HG03097 (cell line): Measurements from ENCODE around the gene PLCB1.

ENCODE experiments used
- ATAC-seq: cut with Tn5 transposase; IDR thresholded peaks from one replicate; pipeline ENCODE4 v1.9.1; 2021; ENCODE audit not compliant: unreplicated experiment, low FRiP score

Gene PLCB1

DNA sequence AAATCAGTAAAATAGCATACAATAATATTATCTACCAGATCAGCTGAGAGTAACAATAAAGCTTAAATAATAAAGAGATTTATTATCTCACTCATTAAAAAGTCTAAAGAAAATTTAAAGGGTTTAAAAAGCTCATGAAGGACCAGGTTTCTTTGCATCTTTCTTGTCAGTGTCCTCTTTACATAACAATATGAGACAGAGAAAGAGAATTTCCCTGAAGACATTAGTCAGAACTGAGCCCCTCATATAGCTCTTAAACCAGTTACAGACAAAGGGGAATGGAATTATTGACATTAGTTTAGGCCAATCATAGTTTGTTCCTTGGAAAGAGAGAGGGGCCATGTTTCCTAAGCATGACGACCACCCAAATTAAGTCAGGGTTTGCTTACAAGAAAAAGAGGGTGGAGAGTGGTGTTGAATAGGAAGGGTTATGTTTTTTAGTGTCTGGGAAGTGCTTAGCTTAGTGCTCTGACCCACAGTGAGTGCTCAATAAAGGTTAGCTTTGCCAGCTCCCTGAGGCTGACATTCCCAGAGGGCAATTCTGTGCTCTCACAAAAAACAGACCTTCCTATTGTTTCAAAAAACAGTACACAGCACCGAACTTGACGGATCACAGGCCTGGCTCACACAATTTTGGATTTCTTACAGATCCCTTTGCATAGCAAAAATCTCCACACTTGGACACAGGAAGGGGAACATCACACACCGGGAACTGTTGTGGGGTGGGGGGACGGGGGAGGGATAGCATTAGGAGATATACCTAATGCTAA, 3.6 kb upstream of the PLCB1 start:
- no peak for ATAC-seq

DNA sequence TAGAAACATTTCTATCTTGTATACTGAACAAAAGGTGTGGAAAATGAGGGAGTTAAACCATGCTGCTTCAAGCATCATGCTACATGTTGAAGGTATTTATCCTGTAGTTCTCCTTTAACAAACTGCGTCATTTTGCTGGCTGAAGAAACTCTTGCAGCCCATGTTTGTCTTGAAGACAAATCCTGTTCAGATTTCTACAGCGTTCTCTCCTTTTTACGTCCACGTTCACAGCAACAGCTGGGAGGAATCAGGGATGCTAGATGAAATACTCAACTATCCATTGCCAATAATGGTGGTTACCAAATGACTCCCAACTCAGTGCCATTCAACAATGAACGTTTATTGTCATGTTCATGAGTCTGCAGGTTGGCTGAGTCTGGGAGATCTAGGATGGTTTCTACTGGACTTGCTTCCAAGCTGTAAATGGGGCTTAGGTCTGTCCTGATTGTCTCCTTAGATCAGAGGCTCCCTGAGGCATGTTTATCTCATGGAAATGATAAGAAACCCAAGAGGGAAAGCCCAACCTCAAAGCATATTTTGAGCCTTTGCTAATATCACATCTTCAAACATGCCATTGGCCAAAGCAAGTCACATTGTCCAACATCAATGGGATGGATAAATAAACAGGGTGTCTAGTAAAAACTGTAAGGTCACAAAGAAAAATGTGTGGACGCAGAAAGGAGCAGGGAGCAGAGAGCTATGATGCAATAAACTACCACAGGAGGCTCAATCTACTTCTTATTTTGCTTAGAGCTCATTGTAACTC, 2.7 kb upstream of the PLCB1 start:
- no peak for ATAC-seq

DNA sequence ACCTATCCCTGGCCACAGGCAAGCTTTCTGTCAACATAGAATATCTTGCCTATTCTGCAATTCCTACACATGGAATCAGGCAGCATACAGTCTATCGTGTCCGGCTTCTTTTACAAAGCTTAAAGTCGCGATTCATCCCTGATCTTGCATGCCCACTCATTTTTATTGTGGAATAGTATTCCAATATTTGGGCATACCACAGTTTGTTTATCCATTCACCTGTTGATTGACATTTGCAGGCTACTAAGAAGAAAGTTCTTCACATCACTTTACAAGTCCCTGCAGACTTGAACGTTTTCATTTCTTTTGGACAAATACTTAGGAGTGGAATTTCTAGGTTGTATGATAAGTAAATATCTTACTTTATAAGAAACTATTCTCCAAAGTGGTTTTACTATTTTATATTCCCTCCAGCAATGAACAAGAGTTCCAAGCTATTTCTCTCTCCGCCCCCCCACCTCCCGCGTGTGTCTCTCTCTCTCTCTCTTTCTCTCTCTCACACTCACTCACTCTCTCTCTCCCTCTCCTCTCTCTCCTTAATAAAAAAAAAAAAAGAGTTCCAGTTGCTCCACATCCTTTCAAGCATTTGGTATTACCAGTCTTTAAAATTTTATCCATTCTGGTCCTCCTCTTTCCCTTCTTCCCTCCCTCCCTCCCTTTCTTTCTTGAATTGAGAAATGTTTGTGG, 1.1 kb upstream of the PLCB1 start:
- no peak for ATAC-seq

DNA sequence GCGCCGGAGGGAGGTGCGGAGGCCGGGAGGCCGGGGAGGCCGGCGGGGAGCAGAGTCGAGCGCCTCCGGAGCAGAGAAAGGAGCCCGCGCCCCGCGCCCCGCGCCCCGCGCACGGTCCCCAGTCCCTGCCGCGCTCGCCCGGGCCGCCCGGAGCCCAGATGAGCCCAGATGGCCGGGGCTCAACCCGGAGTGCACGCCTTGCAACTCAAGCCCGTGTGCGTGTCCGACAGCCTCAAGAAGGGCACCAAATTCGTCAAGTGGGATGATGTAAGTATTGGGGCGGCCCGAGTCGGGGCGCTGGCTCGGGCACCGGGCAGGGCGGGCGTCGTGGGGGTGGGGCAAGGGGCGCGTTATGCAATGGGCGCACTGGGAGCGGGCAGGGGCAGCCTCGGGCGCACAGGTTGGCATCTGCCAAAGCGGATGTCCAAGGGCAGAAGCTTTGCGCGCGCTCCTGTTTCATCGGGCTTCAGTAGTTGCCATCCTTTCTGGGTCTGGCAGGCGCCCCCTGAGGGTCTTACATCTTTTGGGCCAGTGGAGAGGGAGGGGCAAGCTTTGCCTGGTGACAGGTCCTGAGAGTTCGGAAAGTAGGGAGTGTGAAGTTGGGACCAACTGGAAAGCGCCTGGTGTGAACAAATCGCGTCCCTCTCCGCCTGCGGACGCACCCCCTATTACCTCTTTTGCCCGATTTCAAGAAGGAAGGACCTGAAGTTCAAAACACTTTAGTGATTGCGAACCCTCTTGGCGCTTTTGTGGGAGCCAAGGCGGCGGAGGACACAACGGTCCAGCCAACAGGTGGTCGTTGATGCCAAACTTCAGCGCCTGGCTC, 631 bp downstream of the PLCB1 start:
- no peak for ATAC-seq

DNA sequence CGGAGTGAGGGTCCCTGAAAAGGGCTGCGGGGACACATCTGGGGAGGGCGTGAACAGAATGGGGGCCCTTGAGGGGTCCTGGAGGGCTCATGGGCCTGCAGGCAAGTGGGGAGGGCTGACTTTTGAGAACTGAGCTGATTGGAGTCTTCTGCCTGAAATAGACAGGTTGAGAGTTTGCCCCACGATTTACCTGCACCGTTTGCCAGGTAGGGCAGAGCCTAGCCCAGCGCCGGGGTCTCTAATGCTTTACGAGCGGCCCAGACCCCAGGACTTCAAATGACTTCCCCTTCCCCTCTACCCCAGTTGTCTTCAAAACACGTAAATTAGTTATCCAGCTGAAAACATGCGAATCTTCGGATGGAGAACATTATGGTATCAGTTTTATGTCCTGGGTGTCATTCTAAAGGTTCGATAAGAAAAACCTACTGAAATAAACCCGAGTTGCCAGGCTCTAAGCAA, 1.3 kb downstream of the PLCB1 start:
- ATAC-seq = no peak

DNA sequence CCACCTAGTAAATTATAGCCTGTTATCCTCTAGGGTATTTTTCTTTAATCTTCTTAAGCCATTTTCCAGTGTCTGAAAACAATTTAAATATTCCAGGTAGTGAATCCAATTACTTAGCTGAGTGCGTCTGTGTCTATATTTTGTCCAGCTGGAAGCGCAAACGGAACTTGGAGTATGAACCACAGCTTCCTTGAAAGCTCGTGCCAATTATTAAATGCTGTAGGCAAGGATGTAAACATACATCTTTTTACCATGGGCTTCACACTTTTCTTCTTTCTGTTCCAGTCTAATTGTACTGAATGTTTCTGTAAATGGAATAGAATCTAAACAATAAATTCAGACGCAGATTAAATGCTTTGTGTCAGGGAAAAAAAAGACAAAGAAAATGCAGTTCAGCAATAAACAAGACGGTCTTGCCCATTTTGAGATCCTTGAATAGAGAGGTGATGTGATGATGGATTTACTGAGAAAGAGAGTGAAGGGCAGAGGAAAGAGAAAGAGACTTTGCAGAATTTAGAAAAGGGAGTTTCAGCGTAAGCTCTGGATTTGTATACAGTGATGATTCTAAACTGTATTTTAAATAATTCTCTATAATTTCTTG, 1.9 kb downstream of the PLCB1 start:
- ATAC-seq = no peak

DNA sequence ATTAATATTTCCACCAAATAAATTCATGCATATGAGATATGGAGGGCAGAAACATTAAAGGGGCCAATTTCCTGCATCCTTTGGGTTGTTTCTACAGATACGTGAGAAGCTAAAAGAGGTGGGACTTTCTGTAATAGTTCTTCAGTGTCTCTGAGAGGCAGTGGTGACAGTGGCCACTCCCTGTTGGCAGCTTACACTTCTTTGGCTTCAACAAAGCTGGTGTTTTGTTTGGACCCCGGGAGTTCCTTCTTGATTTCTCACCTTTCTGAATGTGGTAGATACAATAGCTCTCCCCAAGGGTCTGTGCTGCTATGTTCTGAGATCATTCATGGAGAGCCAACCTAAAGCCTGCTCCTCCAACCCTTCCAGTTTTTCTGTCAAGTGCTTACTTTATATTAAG, 7.8 kb downstream of the PLCB1 start:
- no peak for ATAC-seq

DNA sequence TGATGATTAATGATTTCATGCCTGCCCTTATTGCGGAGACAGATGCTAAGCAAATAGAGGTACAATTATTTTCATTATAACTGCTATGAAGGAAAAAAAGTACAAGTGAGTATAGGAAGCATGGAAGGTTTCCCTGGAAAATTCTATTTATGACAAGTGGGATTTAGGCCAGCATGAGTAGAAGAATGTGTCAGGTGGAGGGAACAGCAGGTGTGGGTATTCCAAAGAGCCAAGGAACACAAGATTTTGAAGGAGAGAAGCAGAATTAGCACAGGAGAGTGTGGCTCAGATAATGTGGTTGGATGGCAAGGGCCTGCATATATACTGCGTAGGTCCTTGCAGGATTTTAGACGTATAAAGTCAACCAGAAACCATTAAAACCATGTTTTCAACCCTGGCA, 11.4 kb downstream of the PLCB1 start:
- ATAC-seq = no peak

DNA sequence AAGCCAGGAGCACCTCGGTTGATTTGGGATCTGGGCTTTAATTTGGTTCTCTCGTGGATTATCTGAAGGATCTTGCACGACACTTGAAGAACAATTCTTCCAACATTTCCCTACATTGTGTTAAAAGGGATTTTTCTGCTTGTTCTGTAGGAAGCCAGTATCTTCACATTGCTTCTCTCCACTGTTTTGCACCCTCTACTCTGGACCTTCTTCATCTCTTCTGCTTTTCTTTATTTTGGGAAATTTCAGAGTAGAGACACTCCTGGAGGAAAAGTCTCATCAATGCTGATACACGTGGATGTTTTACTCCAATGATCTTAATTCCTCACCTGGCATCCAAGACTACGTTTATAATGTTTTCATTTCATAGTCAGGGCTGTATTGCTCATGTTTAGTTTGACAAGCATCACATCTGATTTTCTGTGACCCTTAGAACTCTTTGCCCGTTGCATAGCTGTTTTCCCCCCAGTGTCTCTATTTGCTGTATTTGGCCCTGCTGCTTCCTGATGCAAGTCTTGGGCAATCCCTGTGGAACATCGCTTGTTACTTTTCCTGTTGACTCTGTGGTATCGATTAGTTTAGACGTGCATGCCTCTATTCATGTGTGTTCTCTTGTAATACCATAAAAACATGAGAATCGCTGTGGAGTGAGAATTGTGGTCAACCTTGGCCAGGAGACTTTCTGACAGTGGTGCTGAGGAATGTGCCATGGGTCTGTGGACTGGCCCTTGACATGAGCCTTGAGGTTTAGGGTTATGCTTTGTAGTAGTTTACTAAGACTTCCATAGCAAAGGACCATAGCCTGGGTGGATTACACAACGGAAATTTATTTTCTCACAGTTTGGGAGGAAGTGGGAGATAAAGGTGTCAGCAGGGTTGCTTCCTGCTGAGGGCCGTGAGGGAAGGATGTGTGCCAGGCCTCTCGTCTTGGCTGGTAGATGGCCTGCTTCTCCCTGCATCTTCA, 12.5 kb downstream of the PLCB1 start:
- no peak for ATAC-seq

DNA sequence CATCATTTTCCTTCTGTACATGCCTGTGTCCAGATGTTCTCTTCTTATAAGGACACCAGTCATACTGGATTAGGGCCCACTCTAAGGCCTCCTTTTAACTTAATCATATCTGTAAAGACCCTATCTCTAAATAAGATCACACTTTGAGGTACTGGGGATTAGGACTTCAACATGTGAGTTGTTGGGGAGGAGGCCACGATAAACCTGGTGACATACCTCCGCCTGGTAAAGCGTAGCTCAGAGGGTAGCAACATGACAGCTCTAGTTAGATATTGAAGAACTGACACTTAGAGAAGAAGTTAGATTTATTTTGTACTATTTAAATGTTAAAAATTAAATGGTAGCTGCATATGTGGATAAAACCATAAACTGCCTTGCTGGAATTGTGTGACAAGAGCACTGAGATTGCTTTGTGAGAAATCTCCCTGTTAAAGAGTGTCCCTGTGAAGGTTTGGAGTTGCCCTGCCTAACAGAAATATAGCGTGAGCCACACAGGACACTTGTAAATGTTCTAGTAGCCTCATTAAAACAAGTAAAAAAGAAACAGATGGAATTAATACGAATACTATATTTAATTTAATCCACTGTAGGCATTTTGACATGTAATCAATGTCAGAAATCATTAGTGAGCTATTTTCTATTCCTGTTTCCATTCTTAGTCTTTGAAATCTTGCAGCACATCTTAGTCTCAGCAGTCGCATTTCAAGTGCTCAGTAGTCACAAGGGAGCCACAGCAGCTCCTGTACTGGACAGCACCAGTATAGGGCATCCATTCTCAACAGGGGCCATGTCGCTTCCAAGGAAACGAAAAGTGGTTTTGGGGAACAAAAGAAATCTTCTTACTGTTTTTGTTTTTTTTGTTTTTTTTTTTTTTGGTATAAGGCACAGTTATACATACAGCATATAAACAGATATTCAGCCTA, 13.4 kb downstream of the PLCB1 start:
- ATAC-seq = no peak

DNA sequence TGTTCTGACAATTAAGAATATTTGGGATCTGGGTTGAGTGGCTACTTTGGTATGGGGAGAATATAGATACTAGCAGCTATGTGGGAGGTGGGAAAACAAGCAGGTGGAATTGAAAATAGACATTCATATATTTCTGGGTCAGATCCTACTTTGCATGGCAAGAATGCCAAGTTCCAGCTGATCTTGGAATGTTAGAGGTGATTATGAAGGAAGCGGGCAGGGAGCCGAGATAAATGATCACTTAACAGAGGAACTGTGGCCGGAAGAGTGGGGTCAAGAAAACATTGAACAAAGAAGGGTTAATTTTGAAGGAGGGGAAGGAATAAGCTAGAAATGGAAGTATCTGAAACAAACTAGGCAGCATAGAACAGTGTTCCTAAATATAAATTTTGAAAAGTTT, 15.4 kb downstream of the PLCB1 start:
- no peak for ATAC-seq

DNA sequence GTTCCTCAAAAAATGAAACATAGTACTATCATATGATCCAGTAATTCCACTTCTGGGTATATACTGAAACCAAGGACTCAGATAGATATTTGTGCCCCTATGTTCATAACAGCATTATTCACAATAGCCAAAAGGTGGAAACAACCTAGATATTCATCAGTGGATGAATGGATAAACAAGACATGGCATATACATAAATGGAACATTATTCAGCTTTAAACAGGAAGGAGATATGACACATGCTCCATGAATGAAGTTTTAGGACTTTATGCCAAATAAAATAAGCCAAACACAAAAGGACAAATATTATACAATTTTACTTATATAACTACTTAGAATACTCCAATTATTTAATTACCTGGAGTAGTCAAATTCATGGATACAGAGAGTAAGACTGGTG, 16.4 kb downstream of the PLCB1 start:
- ATAC-seq = no peak

DNA sequence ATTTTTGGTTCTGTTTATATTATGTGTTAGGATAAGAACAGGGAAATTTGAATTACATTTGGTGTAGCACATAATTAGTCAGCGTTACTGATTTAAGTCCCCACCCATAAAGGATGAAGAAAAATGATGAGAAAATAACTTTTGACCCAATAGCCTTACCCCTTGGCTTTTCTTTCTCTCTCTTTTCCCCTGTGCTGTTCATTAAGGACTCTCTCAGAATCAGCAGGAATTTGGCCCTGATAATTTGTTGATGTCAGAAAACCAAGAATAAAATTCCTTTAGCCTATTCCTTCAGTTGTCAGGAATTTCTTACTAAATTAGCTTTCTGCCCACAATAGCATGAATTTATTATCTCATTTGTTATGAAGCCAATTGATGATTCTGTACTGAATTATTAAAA, 18.5 kb downstream of the PLCB1 start:
- ATAC-seq = no peak

DNA sequence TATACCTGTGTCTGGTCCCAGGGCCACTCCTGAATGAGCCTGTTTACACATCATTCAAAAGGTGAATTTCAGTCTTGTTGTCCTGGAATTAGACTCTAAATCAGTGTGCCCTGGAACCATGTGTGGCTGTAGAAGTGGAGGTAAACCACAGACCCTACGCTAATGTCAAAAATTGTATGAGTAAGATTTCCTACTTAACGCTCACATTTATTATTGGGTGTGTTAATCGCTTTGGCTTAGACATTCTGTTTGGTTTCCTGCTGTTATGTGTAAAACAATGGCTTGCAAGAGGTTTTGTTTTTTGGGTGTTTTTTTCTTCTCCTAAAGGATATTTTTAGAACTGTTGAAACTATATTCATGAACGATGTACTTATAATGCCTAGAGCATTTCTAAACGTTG, 19.3 kb downstream of the PLCB1 start:
- ATAC-seq = no peak

DNA sequence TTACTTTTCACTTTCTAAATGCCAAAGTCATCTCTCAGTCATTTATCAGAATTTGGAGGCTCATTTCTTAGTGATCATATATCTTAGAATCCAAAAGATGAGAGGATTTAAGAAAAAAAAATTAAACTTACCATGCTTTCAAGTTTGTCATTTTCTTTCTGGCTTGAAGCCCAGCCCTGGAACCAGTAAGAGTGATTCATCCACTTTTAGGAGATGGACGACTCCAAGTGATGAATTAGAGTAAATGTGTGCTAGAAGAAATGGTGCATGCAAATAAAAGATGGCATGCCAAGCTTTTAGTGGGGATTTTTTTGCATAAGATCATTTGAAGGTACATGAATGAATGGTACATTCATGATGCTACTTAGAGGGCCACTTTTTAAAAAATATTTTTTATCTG, 20.1 kb downstream of the PLCB1 start:
- no peak for ATAC-seq

DNA sequence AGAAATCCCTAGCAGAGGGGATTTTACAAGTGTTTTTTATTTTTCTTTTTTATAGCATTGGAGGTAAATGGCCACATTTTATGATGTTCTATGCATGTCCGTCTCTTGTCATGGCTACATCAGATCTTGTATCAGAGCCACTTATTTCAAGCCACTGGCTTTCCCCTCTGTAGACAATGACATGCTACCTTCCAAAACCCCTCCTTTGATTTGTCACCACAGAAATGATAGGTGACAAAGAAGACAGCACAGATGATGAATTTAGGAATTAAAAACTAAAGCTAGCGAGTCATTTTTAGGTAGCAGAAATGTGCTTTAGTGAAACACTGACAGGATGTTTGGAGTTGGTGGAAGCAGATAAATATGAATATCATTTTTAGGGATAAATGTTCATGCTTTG, 20.8 kb downstream of the PLCB1 start:
- no peak for ATAC-seq

DNA sequence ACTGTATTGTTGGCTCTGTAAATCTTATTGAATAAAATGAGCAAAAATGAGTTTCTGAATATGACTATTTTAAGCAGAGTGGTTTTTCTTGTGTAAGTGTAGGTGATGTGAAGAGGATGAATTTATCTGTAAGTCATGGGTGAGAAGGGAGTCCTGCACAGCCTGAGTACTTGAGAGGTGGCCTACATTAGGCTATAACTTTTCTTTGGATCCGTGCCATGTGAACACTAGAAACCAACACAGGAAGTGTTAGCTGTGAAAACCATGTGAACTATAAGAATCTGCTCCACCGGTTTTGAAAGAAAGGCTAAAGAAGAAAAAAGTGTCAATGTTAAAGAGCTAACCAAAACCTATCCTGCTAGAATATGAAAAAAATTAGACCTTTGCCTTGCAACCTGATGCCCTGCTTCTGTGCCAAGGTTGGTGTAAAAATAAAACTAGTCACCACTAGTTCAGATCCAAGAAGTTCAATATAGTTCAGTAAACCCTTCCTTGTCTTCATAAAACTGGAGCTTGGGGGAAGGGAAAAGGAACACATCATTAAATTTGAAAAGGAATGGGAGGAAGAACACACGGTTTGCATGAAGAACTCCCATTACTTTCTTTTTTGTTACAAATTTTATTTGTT, 21.3 kb downstream of the PLCB1 start:
- ATAC-seq = peak; percentile 42

DNA sequence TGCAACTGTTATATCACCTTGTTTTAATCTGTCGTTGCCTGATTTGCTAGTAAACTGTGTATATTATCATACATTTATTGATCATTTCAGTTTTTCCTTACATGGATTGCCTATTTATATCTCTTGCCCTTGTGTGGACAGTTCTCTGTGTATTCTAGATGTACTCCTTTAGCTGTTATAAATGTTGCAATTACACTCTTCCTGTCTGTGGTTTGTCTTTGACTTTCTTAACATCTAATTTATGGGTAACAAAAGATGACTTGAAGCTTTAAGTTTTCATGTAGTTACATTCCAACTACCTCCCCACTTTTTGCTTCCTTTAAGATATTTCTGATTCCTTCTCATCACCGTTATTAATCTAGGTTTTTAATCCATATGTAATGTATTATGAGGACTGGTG, 22.6 kb downstream of the PLCB1 start:
- no peak for ATAC-seq
